ENCODE results near the gene GRAMD4. TPM values are rescaled to one million over a fixed set of nuclear protein-coding genes. Genes with fewer than 3 reads are reported as not detected.
"Not testable (repeated sequence)": the region's sequence is repeated elsewhere in the genome, so short reads cannot be mapped to it uniquely, and the experiment has no call there.

The GRAMD4 gene
- polyA plus RNA-seq, 2 of the 4 experiments (the other 2 are of a cell fraction): 7.7 to 13.1 TPM

- H3K4me1 ChIP-seq: peaks cover 23% of the 10 kb centered on the region
- DNase-seq (ENCODE audit: low read depth in 1 of 2, low spot score in 1 of 2): no peak
- no peaks in the 10 kb centered on the region for H3K9me3 ChIP-seq
- H3K4me3 ChIP-seq: no peak overlapping the region
- POLR2A ChIA-PET: no interaction called here
- TF ChIP-seq HOXB5 (CRISPR knock-in tag; IDR thresholded peaks at IDR 0.05): no peak
- TF ChIP-seq ATOH8 (CRISPR knock-in tag; IDR thresholded peaks at IDR 0.05; ENCODE audit: low read depth): no peak
- TF ChIP-seq ZC3H11A (IDR thresholded peaks at IDR 0.05): no peak
- TF ChIP-seq JUN (IDR thresholded peaks at IDR 0.05): no peak
- no peak for TF ChIP-seq RFX5 (IDR thresholded peaks at IDR 0.05)
- TF ChIP-seq NR3C1 (IDR thresholded peaks at IDR 0.05): no peak
- no peak for TF ChIP-seq PHF8 (IDR thresholded peaks at IDR 0.05; ENCODE audit: borderline replicate concordance, low read depth)
- TF ChIP-seq CBX2 (IDR thresholded peaks at IDR 0.05; ENCODE audit: borderline replicate concordance, low read depth): no peak
- TF ChIP-seq MAX (IDR thresholded peaks at IDR 0.05): no peak
- TF ChIP-seq POLR2AphosphoS2 (conservative IDR thresholded peaks at IDR 0.05; ENCODE audit: low read length): no peak
- H3K4me2 ChIP-seq: no peak overlapping the region
- ATAC-seq: no peak
- 77% methylated on average over 5 of the region's 18 CpGs for WGBS (ENCODE audit: missing lambda C conversion rate)
- FAIRE-seq: no peak
- peak overlapping the region in 1 of 2 experiments; percentile 21; a peak in 1 of 6 replicates for H3K27ac ChIP-seq
- CTCF ChIA-PET: no interaction called here
Observed at GRCh38 chr22:46632646-46633249, 12.6 kb downstream of the GRAMD4 start.

GRCh38 chr22:46633334-46633890 is 13.2 kb downstream of the GRAMD4 start:
- Histone ChIP-seq H3K4me3 (no peak overlapping the region), H3K4me2 (no peak overlapping the region), H3K4me1 (peaks cover 23% of the 10 kb centered on the region), H3K9me3 (no peaks in the 10 kb centered on the region), H3K27ac (peak overlapping the region in 1 of 2 experiments; percentile 21; a peak in 2 of 6 replicates)
- ChIA-PET POLR2A (no interaction called here), CTCF (no interaction called here)
- DNase-seq (ENCODE audit: low read depth in 1 of 2, low spot score in 1 of 2) (no peak), FAIRE-seq (no peak), ATAC-seq (no peak)
- WGBS (ENCODE audit: missing lambda C conversion rate): 85% methylated on average over 6 of the region's 10 CpGs
- TF ChIP-seq RAD21 (conservative IDR thresholded peaks at IDR 0.05 in 1 of 2, IDR thresholded peaks at IDR 0.05 in 1 of 2): no peak
- TF ChIP-seq, protein P1, sequence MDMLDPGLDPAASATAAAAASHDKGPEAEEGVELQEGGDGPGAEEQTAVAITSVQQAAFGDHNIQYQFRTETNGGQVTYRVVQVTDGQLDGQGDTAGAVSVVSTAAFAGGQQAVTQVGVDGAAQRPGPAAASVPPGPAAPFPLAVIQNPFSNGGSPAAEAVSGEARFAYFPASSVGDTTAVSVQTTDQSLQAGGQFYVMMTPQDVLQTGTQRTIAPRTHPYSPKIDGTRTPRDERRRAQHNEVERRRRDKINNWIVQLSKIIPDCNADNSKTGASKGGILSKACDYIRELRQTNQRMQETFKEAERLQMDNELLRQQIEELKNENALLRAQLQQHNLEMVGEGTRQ (IDR thresholded peaks at IDR 0.05): no peak
- TF ChIP-seq E2F6 (IDR thresholded peaks at IDR 0.05; ENCODE audit: borderline replicate concordance, low read depth): no peak
- no peak for TF ChIP-seq JUN (IDR thresholded peaks at IDR 0.05)
- TF ChIP-seq MAZ (IDR thresholded peaks at IDR 0.05; ENCODE audit: borderline replicate concordance, low read depth, low read length): no peak
- TF ChIP-seq FOSL2 (IDR thresholded peaks at IDR 0.05): no peak
- TF ChIP-seq FOSL2 (CRISPR knock-in tag; IDR thresholded peaks at IDR 0.05): no peak
- TF ChIP-seq FOXS1 (CRISPR knock-in tag; IDR thresholded peaks at IDR 0.05): no peak

- Histone ChIP-seq H3K27ac (peak overlapping the region; percentile 28 to 77; a peak in 2 of 6 replicates), H3K9me3 (no peaks in the 10 kb centered on the region), H3K4me3 (no peak overlapping the region; the same call in 2 of the 3 replicates), H3K4me2 (peak overlapping the region; percentile 93; the same call in 1 of the 3 replicates), H3K4me1 (peaks cover 23% of the 10 kb centered on the region)
- POLR2A ChIA-PET: no interaction called here
- no peak for DNase-seq (ENCODE audit: low read depth in 1 of 2, low spot score in 1 of 2)
- TF ChIP-seq FOSL2 (IDR thresholded peaks at IDR 0.05) (no peak), FOSL2 (CRISPR knock-in tag; IDR thresholded peaks at IDR 0.05) (0 out of 2 replicates have a peak, but pooled peaks have one; percentile 4), ELK1 (IDR thresholded peaks at IDR 0.05; ENCODE audit: low read depth, low read length) (no peak)
- CTCF ChIA-PET: no interaction called here
- no peak for ATAC-seq
- FAIRE-seq: no peak
- WGBS (ENCODE audit: missing lambda C conversion rate): 98% methylated on average over 7 of the region's 11 CpGs
Observed at GRCh38 chr22:46634011-46634699, 14.0 kb downstream of the GRAMD4 start.

GRCh38 chr22:46634973-46635685 is 14.9 kb downstream of the GRAMD4 start:
- DNase-seq (ENCODE audit: low read depth in 1 of 2, low spot score in 1 of 2) (peak in 1 of 2 experiments; percentile 43), ATAC-seq (peak in 1 of 2 experiments; percentile 75; a peak in 2 of 6 replicates)
- FAIRE-seq, CTCF ChIA-PET, POLR2A ChIA-PET, H3K9me3 ChIP-seq: not testable (repeated sequence)
- H3K4me3 ChIP-seq: peak overlapping the region; percentile 37; the same call in 2 of the 3 replicates
- H3K27ac ChIP-seq: peak overlapping the region; percentile 77 to 84
- peak overlapping the region; percentile 93 for H3K4me2 ChIP-seq
- peaks cover 23% of the 10 kb centered on the region for H3K4me1 ChIP-seq
- WGBS (ENCODE audit: missing lambda C conversion rate): 71% methylated on average over 4 of the region's 30 CpGs
